Mesothelial cell of epicardium (in vitro differentiated cells): ENCODE data around the gene PRKCA. TPM values are rescaled to one million over a fixed set of nuclear protein-coding genes. Genes with fewer than 3 reads are reported as not detected.

ENCODE experiments used
- DNase-seq, 2 experiments: peaks; one replicate each; pipeline ENCODE4 v3.0.0; 2021; ENCODE audit warnings: low spot score in 2 of 2; ENCODE audit not compliant: unreplicated experiment in 2 of 2
- H3K27ac Mint-ChIP-seq: 2 replicates; pipeline ENCODE4 v1.8.0; 2021; ENCODE audit warnings: mixed read lengths
- H3K27me3 Mint-ChIP-seq: 2 replicates; pipeline ENCODE4 v1.8.0; 2021; ENCODE audit warnings: low read depth, mixed read lengths
- H3K36me3 Mint-ChIP-seq: 2 replicates; pipeline ENCODE4 v1.8.0; 2021; ENCODE audit warnings: mixed read lengths
- H3K4me1 Mint-ChIP-seq: 2 replicates; pipeline ENCODE4 v1.8.0; 2021; ENCODE audit warnings: mixed read lengths
- H3K4me3 Mint-ChIP-seq: 2 replicates; pipeline ENCODE4 v1.8.0; 2021; ENCODE audit warnings: mild to moderate bottlenecking, moderate library complexity, mixed read lengths
- H3K9me3 Mint-ChIP-seq: 2 replicates; pipeline ENCODE4 v1.8.0; 2021; ENCODE audit warnings: mixed read lengths
- CTCF ChIP-seq: fragments of 200-600 bp; sonication (generic); IDR thresholded peaks from one replicate; pipeline ENCODE4 v1.5.0; 2021; ENCODE audit warnings: antibody characterized with exemption; ENCODE audit not compliant: unreplicated experiment
- total RNA-seq: library from RNA; stranded (reverse); gene quantifications from 3 replicates; pipeline ENCODE4 v1.2.1, GENCODE V29; 2021

PRKCA gene
- total RNA-seq, 1 donor from 2014 or later = 15.2 TPM

GRCh38 chr17:66415366-66416206, 113.2 kb downstream of the PRKCA start:
- H3K4me3 Mint-ChIP-seq = no peak overlapping the region
- no peak for TF ChIP-seq CTCF
- DNase-seq = no peak
- H3K36me3 Mint-ChIP-seq = no peaks in the 10 kb centered on the region
- H3K9me3 Mint-ChIP-seq = no peaks in the 10 kb centered on the region
- peaks cover 6% of the 10 kb centered on the region for H3K4me1 Mint-ChIP-seq
- H3K27me3 Mint-ChIP-seq = no peaks in the 10 kb centered on the region
- no peak overlapping the region for H3K27ac Mint-ChIP-seq

GRCh38 chr17:66416207-66416940, 114.0 kb downstream of the PRKCA start:
- Mint-ChIP-seq H3K27me3 (no peaks in the 10 kb centered on the region), H3K4me3 (no peak overlapping the region), H3K27ac (no peak overlapping the region), H3K9me3 (no peaks in the 10 kb centered on the region), H3K36me3 (no peaks in the 10 kb centered on the region), H3K4me1 (peaks cover 12% of the 10 kb centered on the region)
- DNase-seq = no peak
- no peak for TF ChIP-seq CTCF

DNA sequence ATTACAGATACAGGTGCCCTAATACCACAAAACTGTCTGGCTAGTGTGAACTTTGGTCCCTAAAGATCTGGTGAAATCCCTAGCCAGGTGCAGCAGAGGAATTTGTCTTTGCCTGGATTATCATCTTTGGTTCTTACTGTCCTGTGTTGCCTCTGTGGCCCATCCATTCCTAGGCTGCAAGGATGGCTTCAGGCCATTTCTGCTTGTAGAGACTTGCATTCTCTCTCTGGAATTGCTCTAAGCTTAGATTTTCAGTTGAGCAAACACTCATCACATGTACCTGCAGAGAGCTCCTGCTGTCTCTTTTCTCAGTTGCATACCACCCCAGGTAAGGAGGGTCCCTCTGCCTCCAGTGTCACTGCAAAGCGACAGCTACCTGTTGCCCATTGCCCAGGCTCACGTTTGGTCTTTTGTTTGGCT, 114.9 kb downstream of the PRKCA start:
- DNase-seq = no peak
- H3K27me3 Mint-ChIP-seq = no peaks in the 10 kb centered on the region
- H3K9me3 Mint-ChIP-seq = no peaks in the 10 kb centered on the region
- peaks cover 16% of the 10 kb centered on the region for H3K4me1 Mint-ChIP-seq
- no peak for TF ChIP-seq CTCF
- H3K27ac Mint-ChIP-seq = peak overlapping the region; percentile 55
- H3K4me3 Mint-ChIP-seq = no peak overlapping the region
- H3K36me3 Mint-ChIP-seq = no peaks in the 10 kb centered on the region

DNA sequence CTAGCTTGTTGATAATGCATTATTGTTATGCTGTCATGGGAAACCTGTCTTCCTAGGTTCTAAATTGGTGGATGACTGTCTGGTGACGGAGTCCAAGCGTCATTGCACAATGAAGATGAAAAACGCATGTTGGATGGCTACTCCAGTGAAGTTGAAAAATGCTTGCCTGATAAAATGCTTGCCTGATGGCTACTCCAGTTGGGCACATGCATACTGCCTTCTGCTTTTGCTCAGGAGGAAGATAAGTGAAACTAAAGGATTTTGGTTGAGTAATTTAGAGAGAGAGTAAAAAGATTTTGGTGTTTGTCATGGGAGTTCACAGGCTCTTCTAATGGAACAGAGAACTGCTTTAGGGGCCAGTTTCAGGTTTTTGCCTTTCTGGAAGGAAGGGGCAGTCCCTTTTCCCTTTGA, 118.6 kb downstream of the PRKCA start:
- H3K4me3 Mint-ChIP-seq = no peak overlapping the region
- no peaks in the 10 kb centered on the region for H3K36me3 Mint-ChIP-seq
- H3K27me3 Mint-ChIP-seq = no peaks in the 10 kb centered on the region
- peaks cover 25% of the 10 kb centered on the region for H3K4me1 Mint-ChIP-seq
- H3K9me3 Mint-ChIP-seq = peaks cover under 1% of the 10 kb centered on the region
- DNase-seq = no peak
- H3K27ac Mint-ChIP-seq = peak overlapping the region; percentile 81
- TF ChIP-seq CTCF = no peak

DNA sequence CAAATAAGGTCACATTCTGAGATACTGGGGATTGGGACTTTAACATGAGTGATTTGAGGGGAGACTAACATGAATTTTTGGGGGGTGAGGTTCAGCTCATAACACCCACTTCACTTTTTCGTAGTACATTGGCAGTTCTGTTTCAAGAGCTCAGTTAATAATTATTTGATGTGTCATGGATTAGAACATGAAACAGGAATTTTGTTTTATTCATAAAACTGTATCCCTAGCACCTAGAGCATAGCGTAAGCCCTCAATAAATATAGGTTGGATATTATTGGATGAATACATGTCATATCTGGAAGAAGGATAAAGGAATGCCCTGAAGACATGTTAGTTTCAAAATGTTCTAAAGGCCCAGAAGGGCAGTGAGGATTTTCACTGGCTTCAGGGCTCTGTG, 119.8 kb downstream of the PRKCA start:
- DNase-seq = no peak
- Mint-ChIP-seq H3K9me3 (peaks cover 4% of the 10 kb centered on the region), H3K27me3 (no peaks in the 10 kb centered on the region), H3K27ac (no peak overlapping the region), H3K4me3 (no peak overlapping the region), H3K36me3 (no peaks in the 10 kb centered on the region), H3K4me1 (peaks cover 25% of the 10 kb centered on the region)
- no peak for TF ChIP-seq CTCF
